K562 (cell line): ENCODE data around the gene CCT5. TPM values are rescaled to one million over a fixed set of nuclear protein-coding genes. Genes with fewer than 3 reads are reported as not detected.

Experiments
- BDP1 ChIP-seq: IDR thresholded peaks from 3 replicates; pipeline ENCODE4 v1.6.1; 2011; ENCODE audit not compliant: insufficient read length, insufficient read depth
- DMBX1 ChIP-seq: fragments of 250-450 bp; sonication (Bioruptor Pico); IDR thresholded peaks from 2 replicates; pipeline ENCODE4 v1.8.0; 2022; ENCODE audit warnings: inconsistent platforms, mild to moderate bottlenecking, moderate library complexity, borderline replicate concordance
- GABPA ChIP-seq: fragments of 200-800 bp; sonication (Bioruptor generic); conservative IDR thresholded peaks from 2 replicates; pipeline ENCODE4 v1.6.1; 2016; ENCODE audit warnings: low read depth, missing genetic modification characterization, missing compliant biosample characterization
- HIVEP1 ChIP-seq: fragments of 250-450 bp; sonication (Bioruptor Pico); IDR thresholded peaks from 2 replicates; pipeline ENCODE4 v1.4.0; 2020; ENCODE audit warnings: mild to moderate bottlenecking
- KDM1A ChIP-seq, 2 experiments: fragments of 450-650 bp; IDR thresholded peaks; 2 replicates each; pipeline ENCODE4 v1.6.1; 2016; ENCODE audit warnings: mild to moderate bottlenecking in 2 of 2
- NBN ChIP-seq: fragments of 450-650 bp; IDR thresholded peaks from 2 replicates; pipeline ENCODE4 v1.6.1; 2016; ENCODE audit warnings: low read depth, mild to moderate bottlenecking
- SMAD4 ChIP-seq: fragments of 250-450 bp; sonication (Bioruptor Pico); conservative IDR thresholded peaks from 2 replicates; pipeline ENCODE4 v1.8.0; 2021; ENCODE audit warnings: inconsistent platforms, mild to moderate bottlenecking, moderate library complexity
- TEAD1 ChIP-seq, 2 experiments: fragments of 450-650 bp in 1 of 2; sonication (generic) in 1 of 2; formaldehyde crosslinking; IDR thresholded peaks; 2 replicates each; pipeline versions ENCODE4 v1.4.0 to v1.8.0; 2020 to 2022; ENCODE audit warnings: mild to moderate bottlenecking in 2 of 2, missing genetic modification reagents in 1 of 2
- ZBED1 ChIP-seq: IDR thresholded peaks from 2 replicates; pipeline ENCODE4 v1.6.1; 2014
- ZBTB17 ChIP-seq: fragments of 450-650 bp; formaldehyde crosslinking; IDR thresholded peaks from 2 replicates; pipeline ENCODE4 v1.4.0; 2020; ENCODE audit warnings: mild to moderate bottlenecking
- ZNF41 ChIP-seq: fragments of 250-450 bp; sonication (Bioruptor Pico); conservative IDR thresholded peaks from 2 replicates; pipeline ENCODE4 v1.4.0; 2020; ENCODE audit warnings: mild to moderate bottlenecking
- ZNF583 ChIP-seq: fragments of 250-450 bp; sonication (Bioruptor Pico); IDR thresholded peaks from 2 replicates; pipeline ENCODE4 v1.4.0; 2020
- ZSCAN32 ChIP-seq: fragments of 450-650 bp; formaldehyde crosslinking; IDR thresholded peaks from 2 replicates; pipeline ENCODE4 v1.4.0; 2020; ENCODE audit warnings: mild to moderate bottlenecking, moderate library complexity
- polyA plus RNA-seq, 8 experiments: library from polyadenylated mRNA; depleted of rRNA in 4 of 8; stranded (reverse) in 5 of 8; unstranded in 3 of 8; fragments of >200 nt; fragmentation: Nextera tagmentation in 2 of 8; fragmentation: Illumina TruSeq in 1 of 8; extraction: Ambion mirVana in 2 of 8; extraction: Trizol in 1 of 8; gene quantifications; 2 replicates each; pipeline versions ENCODE4 v1.2.1 to v1.2.3, GENCODE V29; 2011 to 2014; ENCODE audit warnings: inconsistent platforms in 1 of 8, missing spikeins in 1 of 8
- total RNA-seq, 7 experiments: library from RNA; depleted of rRNA in 6 of 7; stranded (reverse); fragments of >200 nt in 6 of 7; fragmentation: Illumina TruSeq in 2 of 7; extraction: Trizol in 2 of 7; gene quantifications; 2 replicates each; pipeline versions ENCODE4 v1.2.1 to v1.2.3, GENCODE V29; 2011 to 2021; ENCODE audit warnings: low replicate concordance in 1 of 7
- TF ChIP-seq, protein P1 (sequence below): sonication (generic); formaldehyde crosslinking; IDR thresholded peaks from 2 replicates; pipeline ENCODE4 v1.8.0; 2022; ENCODE audit warnings: mild to moderate bottlenecking, low read depth, missing genetic modification reagents
- TF ChIP-seq, protein P2 (sequence below): fragments of 450-650 bp; formaldehyde crosslinking; IDR thresholded peaks from 2 replicates; pipeline ENCODE4 v1.4.0; 2020; ENCODE audit warnings: mild to moderate bottlenecking, moderate library complexity
- TF ChIP-seq, protein P3 (sequence below): fragments of 250-450 bp; sonication (Bioruptor Pico); IDR thresholded peaks from 2 replicates; pipeline ENCODE4 v1.5.0; 2020; ENCODE audit warnings: mild to moderate bottlenecking
- TF ChIP-seq, protein P4 (sequence below): fragments of 250-450 bp; sonication (Bioruptor Pico); IDR thresholded peaks from 2 replicates; pipeline ENCODE4 v1.5.0; 2022; ENCODE audit warnings: mild to moderate bottlenecking
- TF ChIP-seq, protein P5 (sequence below), 2 experiments: fragments of 250-450 bp in 1 of 2; fragments of 450-650 bp in 1 of 2; sonication (Bioruptor Pico) in 1 of 2; IDR thresholded peaks; 2 replicates each; pipeline versions ENCODE4 v1.6.1 to v1.8.0; 2016 to 2021; ENCODE audit warnings: mild to moderate bottlenecking in 2 of 2, moderate library complexity in 2 of 2, missing compliant biosample characterization in 1 of 2, missing genetic modification characterization in 1 of 2
- TF ChIP-seq, protein P6 (sequence below): sonication (generic); formaldehyde crosslinking; IDR thresholded peaks from 2 replicates; pipeline ENCODE4 v1.8.0; 2022; ENCODE audit warnings: missing genetic modification reagents, mild to moderate bottlenecking, moderate library complexity, borderline replicate concordance

Gene CCT5
- total and polyA plus RNA-seq, 9 of the 15 experiments (the other 6 are each of a cell fraction or from before 2014, with no cell fraction given), result 782 to 1,606 (median 1,153) TPM

DNA sequence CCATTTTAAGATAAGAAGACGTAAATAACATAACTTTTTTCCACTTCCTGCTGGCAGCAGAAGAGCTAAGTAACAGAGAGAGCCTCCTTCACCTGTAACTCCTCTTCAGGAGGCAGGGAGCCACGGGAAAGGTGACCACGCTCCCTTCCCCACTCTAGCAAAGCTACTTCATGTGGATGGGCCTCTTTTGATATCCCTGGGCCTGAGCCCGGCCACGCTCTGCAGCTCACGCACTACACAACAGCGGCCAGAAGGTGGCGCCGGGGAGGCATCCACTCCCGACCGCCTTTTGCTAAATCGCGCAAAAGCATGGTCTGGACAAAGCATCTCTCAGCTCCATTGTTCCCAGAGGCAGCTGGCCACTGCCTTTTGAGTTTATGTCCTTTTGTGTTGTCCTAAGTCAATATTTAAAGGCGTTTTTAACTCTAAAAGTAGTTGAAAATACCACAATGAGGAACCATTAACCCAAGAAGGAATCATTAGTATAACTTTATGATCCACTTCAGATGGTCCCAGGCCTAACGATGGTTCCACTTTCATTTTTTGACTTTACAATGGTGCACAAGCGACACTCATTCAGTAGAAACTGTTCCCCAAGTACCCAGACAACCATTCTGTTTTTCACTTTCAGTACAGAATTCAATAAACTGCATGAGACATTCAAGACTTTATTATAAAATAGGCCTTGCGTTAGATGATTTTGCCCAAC lies 34.0 kb downstream of the CCT5 start (continued):
- TF ChIP-seq ZNF41 (CRISPR knock-in tag) (peak; percentile 63; the same call in 1 of the 2 replicates), GABPA (tag) (no peak), BDP1 (no peak), SMAD4 (CRISPR knock-in tag) (peak; percentile 42), ZSCAN32 (CRISPR knock-in tag) (peak; percentile 56; the same call in 1 of the 2 replicates), ZNF583 (CRISPR knock-in tag) (peak; percentile 79; the same call in 1 of the 2 replicates), DMBX1 (CRISPR knock-in tag) (peak; percentile 87), ZBTB17 (CRISPR knock-in tag) (peak; percentile 67), KDM1A (IDR thresholded peaks at IDR 0.05) (no peak), HIVEP1 (CRISPR knock-in tag) (0 out of 2 replicates have a peak, but pooled peaks have one; percentile 51), TEAD1 (CRISPR knock-in tag; IDR thresholded peaks at IDR 0.05) (peak in 1 of 2 experiments; percentile 58; a peak in 1 of 4 replicates), ZBED1 (peak; percentile 45; the same call in 1 of the 2 replicates), NBN (no peak)
- TF ChIP-seq, protein P1, sequence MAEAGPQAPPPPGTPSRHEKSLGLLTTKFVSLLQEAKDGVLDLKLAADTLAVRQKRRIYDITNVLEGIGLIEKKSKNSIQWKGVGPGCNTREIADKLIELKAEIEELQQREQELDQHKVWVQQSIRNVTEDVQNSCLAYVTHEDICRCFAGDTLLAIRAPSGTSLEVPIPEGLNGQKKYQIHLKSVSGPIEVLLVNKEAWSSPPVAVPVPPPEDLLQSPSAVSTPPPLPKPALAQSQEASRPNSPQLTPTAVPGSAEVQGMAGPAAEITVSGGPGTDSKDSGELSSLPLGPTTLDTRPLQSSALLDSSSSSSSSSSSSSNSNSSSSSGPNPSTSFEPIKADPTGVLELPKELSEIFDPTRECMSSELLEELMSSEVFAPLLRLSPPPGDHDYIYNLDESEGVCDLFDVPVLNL, result no peak
- TF ChIP-seq, protein P2, sequence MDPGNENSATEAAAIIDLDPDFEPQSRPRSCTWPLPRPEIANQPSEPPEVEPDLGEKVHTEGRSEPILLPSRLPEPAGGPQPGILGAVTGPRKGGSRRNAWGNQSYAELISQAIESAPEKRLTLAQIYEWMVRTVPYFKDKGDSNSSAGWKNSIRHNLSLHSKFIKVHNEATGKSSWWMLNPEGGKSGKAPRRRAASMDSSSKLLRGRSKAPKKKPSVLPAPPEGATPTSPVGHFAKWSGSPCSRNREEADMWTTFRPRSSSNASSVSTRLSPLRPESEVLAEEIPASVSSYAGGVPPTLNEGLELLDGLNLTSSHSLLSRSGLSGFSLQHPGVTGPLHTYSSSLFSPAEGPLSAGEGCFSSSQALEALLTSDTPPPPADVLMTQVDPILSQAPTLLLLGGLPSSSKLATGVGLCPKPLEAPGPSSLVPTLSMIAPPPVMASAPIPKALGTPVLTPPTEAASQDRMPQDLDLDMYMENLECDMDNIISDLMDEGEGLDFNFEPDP (CRISPR knock-in tag), result peak; percentile 78; the same call in 1 of the 2 replicates
- TF ChIP-seq, protein P3, sequence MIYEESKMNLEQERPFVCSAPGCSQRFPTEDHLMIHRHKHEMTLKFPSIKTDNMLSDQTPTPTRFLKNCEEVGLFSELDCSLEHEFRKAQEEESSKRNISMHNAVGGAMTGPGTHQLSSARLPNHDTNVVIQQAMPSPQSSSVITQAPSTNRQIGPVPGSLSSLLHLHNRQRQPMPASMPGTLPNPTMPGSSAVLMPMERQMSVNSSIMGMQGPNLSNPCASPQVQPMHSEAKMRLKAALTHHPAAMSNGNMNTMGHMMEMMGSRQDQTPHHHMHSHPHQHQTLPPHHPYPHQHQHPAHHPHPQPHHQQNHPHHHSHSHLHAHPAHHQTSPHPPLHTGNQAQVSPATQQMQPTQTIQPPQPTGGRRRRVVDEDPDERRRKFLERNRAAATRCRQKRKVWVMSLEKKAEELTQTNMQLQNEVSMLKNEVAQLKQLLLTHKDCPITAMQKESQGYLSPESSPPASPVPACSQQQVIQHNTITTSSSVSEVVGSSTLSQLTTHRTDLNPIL (CRISPR knock-in tag), result no peak; the same call in 1 of the 2 replicates
- TF ChIP-seq, protein P4, sequence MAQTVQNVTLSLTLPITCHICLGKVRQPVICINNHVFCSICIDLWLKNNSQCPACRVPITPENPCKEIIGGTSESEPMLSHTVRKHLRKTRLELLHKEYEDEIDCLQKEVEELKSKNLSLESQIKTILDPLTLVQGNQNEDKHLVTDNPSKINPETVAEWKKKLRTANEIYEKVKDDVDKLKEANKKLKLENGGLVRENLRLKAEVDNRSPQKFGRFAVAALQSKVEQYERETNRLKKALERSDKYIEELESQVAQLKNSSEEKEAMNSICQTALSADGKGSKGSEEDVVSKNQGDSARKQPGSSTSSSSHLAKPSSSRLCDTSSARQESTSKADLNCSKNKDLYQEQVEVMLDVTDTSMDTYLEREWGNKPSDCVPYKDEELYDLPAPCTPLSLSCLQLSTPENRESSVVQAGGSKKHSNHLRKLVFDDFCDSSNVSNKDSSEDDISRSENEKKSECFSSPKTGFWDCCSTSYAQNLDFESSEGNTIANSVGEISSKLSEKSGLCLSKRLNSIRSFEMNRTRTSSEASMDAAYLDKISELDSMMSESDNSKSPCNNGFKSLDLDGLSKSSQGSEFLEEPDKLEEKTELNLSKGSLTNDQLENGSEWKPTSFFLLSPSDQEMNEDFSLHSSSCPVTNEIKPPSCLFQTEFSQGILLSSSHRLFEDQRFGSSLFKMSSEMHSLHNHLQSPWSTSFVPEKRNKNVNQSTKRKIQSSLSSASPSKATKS (CRISPR knock-in tag), result no peak
- TF ChIP-seq, protein P5, sequence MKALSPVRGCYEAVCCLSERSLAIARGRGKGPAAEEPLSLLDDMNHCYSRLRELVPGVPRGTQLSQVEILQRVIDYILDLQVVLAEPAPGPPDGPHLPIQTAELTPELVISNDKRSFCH (CRISPR knock-in tag; IDR thresholded peaks at IDR 0.05), result no peak
- TF ChIP-seq, protein P5 (tag; IDR thresholded peaks at IDR 0.05), result 0 out of 2 replicates have a peak, but pooled peaks have one; percentile 37
- TF ChIP-seq, protein P6, sequence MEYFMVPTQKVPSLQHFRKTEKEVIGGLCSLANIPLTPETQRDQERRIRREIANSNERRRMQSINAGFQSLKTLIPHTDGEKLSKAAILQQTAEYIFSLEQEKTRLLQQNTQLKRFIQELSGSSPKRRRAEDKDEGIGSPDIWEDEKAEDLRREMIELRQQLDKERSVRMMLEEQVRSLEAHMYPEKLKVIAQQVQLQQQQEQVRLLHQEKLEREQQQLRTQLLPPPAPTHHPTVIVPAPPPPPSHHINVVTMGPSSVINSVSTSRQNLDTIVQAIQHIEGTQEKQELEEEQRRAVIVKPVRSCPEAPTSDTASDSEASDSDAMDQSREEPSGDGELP, result peak; percentile 67; the same call in 1 of the 2 replicates
